Cardiac atrium fibroblast (primary cell): ENCODE results near the gene C3AR1. TPM values are rescaled to one million over a fixed set of nuclear protein-coding genes. Genes with fewer than 3 reads are reported as not detected.

Experiments
- total RNA-seq: library from RNA; depleted of rRNA; stranded (reverse); fragments of >200 nt; gene quantifications from 2 replicates; pipeline ENCODE4 v1.2.3, GENCODE V29; 2015

C3AR1 gene
- not detected in 2 replicates for total RNA-seq

GRCh38 chr12:8065991-8066594 lies at the start of gene C3AR1:
Gene C3AR1 (minus strand): TSS chr12:8066359. CDS start chr12:8060185, 6,174 bp downstream.

GRCh38 chr12:8032242-8033152 lies 33.7 kb downstream of the C3AR1 start, which contains the start of gene FOXJ2:
Gene FOXJ2 (plus strand): TSS chr12:8032716. CDS start chr12:8039833, 7,117 bp downstream.

Other genes starting within 250 kb of the C3AR1 start
- 0.36 and 0.49 TPM in 2 replicates for gene SLC2A14, start 193.4 kb downstream of the C3AR1 start, total RNA-seq
- gene SLC2A3, start 130.2 kb downstream of the C3AR1 start, total RNA-seq, result 67.9 and 123 TPM in 2 replicates
- gene FOXJ2, start 33.6 kb downstream of the C3AR1 start, total RNA-seq, result 8.1 and 8.4 TPM in 2 replicates
- 32.2 and 33.4 TPM in 2 replicates for gene NECAP1, start 15.9 kb upstream of the C3AR1 start, total RNA-seq
- not detected in 2 replicates for gene CLEC4A, start 57.3 kb upstream of the C3AR1 start, total RNA-seq
- gene ZNF705A, start 90.7 kb upstream of the C3AR1 start, total RNA-seq, result not detected in 2 replicates
- gene FAM90A1, start 161.3 kb upstream of the C3AR1 start, total RNA-seq, result not detected in 2 replicates